Measurements from ENCODE around the gene ID1.
"Not testable (repeated sequence)": the region's sequence is repeated elsewhere in the genome, so short reads cannot be mapped to it uniquely, and the experiment has no call there.

Gene ID1

DNA sequence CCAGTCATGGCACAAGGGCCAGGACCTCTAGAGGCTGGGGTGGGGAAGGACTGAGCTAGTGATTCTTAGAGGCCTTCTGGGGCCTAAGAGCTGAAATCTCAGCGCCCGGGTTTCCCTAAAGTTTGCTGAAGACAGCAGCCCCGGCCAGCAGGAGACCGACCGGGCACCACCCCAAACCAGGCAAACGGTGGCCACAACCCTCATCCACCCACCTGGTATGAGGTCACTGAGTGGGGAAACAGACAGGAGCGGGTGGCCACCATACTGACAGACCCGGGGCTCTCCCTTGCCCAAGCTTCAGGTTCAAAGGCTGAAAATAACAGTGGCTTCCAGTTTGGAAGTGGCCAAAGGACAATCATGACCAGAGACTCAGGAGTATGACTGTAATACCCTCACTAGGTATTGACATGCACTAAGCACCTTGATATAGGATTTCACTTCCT is 35.0 kb upstream of the ID1 start:
- H3K4me1 Mint-ChIP-seq (ENCODE audit: low read depth): peaks cover 36% of the 10 kb centered on the region
- no peak overlapping the region for H3K4me3 Mint-ChIP-seq
- H3K27ac Mint-ChIP-seq: no peak overlapping the region
- H3K27me3 Mint-ChIP-seq: no peaks in the 10 kb centered on the region
- no peaks in the 10 kb centered on the region for H3K9me3 Mint-ChIP-seq
- peaks cover 14% of the 10 kb centered on the region for H3K36me3 Mint-ChIP-seq (ENCODE audit: low read depth)

DNA sequence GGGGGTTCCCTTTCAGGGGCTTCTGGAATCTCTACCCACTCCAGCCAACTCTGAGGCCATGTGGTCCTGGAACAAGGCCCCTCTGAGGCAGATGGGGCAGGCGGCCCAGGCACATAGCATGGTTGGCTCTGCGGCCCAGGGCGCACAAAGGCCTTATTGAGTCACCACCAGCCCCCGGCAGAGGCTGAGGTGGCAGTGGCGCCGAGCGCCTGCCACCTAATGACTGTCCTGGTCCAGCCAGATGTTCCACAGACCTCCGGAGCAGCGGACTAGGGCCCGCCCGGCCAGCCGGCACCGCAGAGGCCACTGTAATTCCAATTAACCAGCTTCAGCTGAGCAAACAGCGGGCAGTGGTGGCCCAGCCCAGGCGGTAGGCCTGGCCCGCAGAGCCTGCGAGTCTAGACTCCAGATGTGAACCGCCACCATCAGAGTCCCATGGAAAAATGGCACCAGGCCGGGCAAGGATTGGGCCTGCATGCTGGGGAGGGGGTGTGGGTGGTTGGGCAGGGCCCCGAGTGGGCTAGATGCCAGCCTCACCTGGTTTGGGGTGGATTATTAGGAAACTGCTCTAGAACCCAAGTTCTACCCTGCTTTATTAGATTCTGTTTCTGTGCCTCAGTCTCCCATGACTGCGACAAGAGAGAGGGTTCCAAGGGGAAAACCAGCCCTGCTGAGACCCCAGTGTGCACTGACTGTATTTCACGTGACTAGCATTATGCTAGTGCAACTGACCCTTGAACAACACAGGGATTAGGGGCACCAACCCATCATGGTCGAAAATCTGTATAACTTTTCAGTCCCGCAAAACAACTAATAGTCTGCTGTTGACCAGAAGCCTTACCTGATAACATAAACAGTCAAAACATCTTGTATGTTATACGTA is 34.1 kb upstream of the ID1 start:
- Mint-ChIP-seq H3K4me3 (no peak overlapping the region), H3K36me3 (ENCODE audit: low read depth) (peaks cover 10% of the 10 kb centered on the region), H3K4me1 (ENCODE audit: low read depth) (peaks cover 29% of the 10 kb centered on the region), H3K27me3 (no peaks in the 10 kb centered on the region), H3K9me3 (no peaks in the 10 kb centered on the region), H3K27ac (peak overlapping the region; percentile 45)

DNA sequence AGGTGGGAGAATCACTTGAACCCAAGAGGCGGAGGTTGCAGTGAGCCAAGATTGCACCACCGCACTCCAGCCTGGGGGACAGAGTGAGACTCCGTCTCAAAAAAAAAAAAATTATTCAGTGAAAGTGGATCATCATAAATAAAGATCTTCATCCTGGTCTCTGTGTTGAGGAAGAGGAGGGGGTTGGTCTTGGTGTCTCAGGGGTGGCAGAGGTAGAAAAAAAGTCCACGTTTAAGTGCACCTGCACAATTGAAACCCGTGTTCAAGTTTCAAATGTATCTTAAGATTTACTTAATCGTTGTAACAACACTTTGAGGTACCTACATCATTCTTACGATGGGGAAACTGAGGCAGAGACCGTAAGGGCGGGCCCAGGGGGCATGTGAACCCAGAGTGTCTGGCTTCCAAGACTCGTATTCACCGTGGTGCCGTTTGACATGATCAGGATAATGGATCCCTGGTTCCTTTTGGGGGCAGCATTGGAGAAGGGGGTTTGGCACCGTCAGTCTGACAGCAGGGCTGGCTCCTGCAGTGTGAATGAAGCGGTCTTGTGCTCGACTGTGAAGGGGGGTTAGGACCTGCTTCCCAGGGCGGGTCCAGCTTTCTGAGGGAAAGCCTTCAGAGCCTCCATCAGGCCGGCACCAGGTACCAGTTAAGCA is 32.9 kb upstream of the ID1 start:
- Mint-ChIP-seq H3K27me3 (no peaks in the 10 kb centered on the region), H3K36me3 (ENCODE audit: low read depth) (peaks cover 9% of the 10 kb centered on the region), H3K9me3 (no peaks in the 10 kb centered on the region), H3K4me3 (peak overlapping the region; percentile 72), H3K27ac (peak overlapping the region; percentile 82), H3K4me1 (ENCODE audit: low read depth) (peaks cover 25% of the 10 kb centered on the region)

DNA sequence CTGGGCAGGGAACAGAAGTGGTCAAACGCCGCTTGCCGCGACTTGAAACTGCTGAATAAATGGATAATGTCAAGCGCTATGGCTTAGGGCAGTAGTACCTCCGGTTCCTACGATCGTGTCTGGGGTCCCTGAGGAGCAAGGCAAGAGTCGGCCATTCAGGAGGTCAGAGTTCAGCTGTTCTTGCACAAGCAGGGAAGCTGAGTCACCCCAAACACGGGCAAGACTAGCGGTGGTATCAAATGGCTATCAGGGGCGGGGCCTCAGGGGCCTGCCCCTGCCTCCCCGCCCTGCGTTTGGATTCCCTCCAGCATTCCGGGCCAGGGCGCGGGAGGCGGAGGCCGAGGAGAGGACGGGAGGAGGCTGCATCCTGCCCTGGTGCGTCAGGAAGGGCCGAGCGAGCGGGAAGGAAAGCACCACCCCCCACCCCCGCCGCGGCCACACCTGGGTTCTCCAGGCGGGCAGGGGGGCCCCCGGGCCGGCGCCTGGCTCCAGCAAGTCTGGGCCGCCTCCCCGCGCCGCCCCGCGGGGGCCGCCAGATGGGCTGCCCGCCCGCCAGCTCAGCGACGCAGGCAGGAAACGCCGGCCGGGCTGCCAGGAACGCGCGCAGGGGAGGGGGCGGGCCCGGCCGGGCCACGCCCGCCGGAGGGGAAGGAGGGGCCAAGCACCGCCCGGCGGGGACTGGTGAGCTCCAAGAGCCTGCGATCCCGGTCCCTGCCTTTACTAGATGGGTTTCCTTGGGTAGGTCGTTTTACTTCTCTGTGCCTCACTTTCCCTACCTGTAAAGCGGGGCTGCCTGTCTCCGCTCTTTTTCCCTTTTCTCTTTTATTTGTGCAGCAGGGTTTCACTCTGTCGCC is 32.2 kb upstream of the ID1 start:
- Mint-ChIP-seq H3K27ac (peak overlapping the region; percentile 85), H3K27me3 (no peaks in the 10 kb centered on the region), H3K36me3 (ENCODE audit: low read depth) (peaks cover 2% of the 10 kb centered on the region), H3K9me3 (no peaks in the 10 kb centered on the region), H3K4me1 (ENCODE audit: low read depth) (peaks cover 27% of the 10 kb centered on the region), H3K4me3 (peak overlapping the region; percentile 85)

DNA sequence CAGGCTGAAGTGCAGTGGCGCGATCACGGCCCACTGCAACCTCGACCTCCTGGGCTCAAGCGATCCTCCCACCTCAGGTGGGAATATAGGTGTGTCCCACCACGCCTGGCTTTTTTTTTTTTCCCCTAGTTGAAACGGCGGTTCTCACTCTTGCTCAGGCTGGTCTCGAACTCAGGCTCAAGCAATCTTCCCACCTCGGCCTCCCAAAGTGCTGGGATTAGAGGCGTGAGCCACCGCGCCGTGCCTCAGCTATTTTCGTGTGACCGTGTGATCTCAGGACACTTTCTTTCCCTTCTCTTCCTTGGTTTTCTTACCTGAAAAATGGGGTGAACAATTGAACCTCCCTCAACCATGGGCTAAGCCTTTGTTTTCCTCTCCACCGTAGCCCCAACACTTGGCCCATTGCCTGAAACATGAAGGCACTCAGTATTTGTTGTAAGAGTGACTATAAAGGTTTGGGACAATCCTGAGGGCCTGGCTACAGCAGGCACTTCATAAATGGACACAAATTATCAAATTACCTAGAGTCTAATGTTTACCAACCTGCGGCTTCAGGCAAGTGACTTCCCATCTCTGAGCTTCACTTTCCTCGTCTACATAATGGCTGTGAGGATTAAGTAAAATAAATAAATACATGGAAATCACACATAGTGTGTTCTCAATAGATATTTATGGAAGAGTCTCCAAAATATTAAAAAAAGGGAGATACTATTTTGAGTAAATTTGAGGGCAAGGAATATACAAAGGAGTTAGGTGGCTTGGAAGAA is 31.4 kb upstream of the ID1 start:
- no peaks in the 10 kb centered on the region for H3K9me3 Mint-ChIP-seq
- H3K27ac Mint-ChIP-seq: peak overlapping the region; percentile 85
- H3K27me3 Mint-ChIP-seq: no peaks in the 10 kb centered on the region
- peak overlapping the region; percentile 85 for H3K4me3 Mint-ChIP-seq
- no peaks in the 10 kb centered on the region for H3K36me3 Mint-ChIP-seq (ENCODE audit: low read depth)
- H3K4me1 Mint-ChIP-seq (ENCODE audit: low read depth): peaks cover 27% of the 10 kb centered on the region

DNA sequence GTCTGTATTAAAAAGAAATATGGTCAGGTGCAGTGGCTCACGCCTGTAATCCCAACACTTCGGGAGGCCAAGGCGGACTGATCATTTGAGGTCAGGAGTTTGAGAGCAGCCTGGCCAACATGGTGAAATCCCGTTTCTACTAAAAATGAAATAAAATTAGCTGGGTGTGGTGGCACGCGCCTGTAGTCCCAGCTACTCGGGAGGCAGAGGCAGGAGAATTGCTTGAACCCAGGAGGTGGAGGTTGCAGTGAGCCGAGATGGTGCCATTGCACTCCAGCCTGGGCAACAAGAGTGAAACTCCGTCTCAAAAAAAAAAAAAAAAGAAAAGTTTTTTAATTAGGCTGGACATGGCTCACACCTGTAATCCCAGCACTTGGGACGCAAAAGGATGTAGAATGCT is 30.1 kb upstream of the ID1 start:
- H3K27ac Mint-ChIP-seq; H3K27me3 Mint-ChIP-seq; H3K36me3 Mint-ChIP-seq (ENCODE audit: low read depth); H3K9me3 Mint-ChIP-seq; H3K4me3 Mint-ChIP-seq: not testable (repeated sequence)
- peaks cover 27% of the 10 kb centered on the region for H3K4me1 Mint-ChIP-seq (ENCODE audit: low read depth)

DNA sequence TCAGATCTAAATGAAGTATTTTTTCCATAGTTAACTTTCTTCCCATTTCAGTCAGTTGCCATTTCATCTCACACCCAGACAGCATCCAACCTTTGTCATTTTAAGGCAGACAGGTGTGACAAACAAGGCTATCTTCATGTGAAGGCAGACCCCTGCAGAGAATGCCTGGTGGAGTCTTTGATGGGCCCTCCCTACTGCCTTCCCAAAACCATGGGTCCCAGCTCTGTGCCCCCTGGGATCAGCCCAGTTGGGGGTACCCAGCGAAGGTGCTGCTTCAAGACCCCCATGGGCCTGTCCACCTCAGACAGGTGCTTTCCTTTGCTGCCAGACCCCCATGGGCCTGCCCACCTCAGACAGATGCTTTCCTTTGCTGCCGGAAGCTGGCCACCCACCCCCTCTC is 28.3 kb upstream of the ID1 start:
- H3K36me3 Mint-ChIP-seq (ENCODE audit: low read depth): no peaks in the 10 kb centered on the region
- H3K4me3 Mint-ChIP-seq: no peak overlapping the region
- H3K27ac Mint-ChIP-seq: no peak overlapping the region
- H3K27me3 Mint-ChIP-seq: no peaks in the 10 kb centered on the region
- no peaks in the 10 kb centered on the region for H3K9me3 Mint-ChIP-seq
- H3K4me1 Mint-ChIP-seq (ENCODE audit: low read depth): peaks cover 27% of the 10 kb centered on the region

DNA sequence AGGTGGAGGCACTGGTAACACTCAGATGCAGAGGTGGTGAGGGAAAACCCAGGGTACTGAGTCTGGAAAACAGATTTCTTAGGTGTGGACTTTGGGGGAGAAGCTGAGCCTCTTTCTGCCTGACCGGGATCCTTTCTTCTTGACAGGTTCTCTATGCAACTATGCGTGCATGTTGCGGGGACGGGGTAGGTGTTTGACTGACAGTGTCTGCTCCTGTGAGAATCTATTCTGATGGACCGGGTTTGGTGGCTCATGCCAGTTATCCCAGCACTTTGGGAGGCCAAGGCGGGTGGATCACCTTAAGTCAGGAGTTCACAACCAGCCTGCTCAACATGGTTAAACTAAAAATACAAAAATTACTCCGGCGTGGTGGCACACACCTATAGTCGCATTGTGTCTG is 27.9 kb upstream of the ID1 start:
- Mint-ChIP-seq H3K9me3 (no peaks in the 10 kb centered on the region), H3K27me3 (no peaks in the 10 kb centered on the region), H3K27ac (no peak overlapping the region), H3K4me1 (ENCODE audit: low read depth) (peaks cover 23% of the 10 kb centered on the region), H3K4me3 (no peak overlapping the region), H3K36me3 (ENCODE audit: low read depth) (no peaks in the 10 kb centered on the region)

DNA sequence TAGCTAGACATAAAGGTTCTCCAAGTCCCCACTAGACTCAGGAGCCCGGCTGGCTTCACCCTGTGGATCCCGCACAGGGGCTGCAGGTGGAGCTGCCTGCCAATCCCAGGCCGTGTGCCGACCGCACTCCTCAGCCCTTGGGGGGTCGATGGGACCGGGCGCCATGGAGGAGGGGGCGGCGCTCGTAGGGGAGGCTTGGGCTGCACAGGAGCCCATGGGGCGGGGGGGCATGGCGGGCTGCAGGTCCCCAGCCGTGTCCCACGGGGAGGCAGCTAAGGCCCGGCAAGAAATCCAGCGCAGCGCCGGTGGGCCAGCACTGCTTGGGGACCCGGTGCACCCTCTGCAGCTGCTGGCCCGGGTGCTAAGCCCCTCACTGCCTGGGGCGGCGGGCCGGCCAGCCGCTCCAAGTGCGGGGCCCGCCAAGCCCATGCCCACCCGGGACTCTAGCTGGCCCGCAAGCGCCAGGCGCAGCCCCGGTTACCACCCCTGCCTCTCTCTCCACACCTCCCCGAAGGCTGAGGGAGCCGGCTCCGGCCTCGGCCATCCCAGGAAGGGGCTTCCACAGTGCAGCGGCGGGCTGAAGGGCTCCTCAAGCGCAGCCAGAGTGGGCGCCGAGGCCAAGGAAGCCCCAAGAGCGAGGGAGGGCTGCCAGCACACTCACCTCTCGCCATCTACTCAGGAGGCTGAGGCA is 26.5 kb upstream of the ID1 start:
- H3K9me3 Mint-ChIP-seq: no peaks in the 10 kb centered on the region
- H3K4me1 Mint-ChIP-seq (ENCODE audit: low read depth): peaks cover 13% of the 10 kb centered on the region
- no peak overlapping the region for H3K27ac Mint-ChIP-seq
- H3K36me3 Mint-ChIP-seq (ENCODE audit: low read depth): no peaks in the 10 kb centered on the region
- H3K4me3 Mint-ChIP-seq: no peak overlapping the region
- H3K27me3 Mint-ChIP-seq: no peaks in the 10 kb centered on the region

DNA sequence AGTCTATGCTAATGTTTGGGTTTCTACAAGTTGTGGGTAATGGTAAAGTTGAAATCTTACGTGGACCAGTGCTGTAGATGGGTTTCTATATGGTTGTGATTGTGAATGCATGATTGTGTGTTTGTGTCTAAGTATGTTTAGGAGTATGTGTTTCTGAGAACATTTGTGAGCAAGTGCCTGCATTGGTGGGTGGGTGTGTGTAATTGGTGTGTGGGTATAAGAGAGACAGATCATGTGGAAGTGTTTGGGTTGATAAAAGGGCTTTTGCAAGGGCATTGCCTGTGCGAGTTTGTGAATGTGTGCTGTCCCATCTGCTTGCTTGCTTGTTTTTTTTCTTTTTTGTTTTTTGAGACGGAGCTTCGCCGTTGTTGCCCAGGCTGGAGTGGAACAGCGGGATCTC is 25.8 kb upstream of the ID1 start:
- Mint-ChIP-seq H3K4me1 (ENCODE audit: low read depth) (peaks cover 6% of the 10 kb centered on the region), H3K4me3 (no peak overlapping the region), H3K9me3 (no peaks in the 10 kb centered on the region), H3K27ac (no peak overlapping the region), H3K27me3 (no peaks in the 10 kb centered on the region), H3K36me3 (ENCODE audit: low read depth) (no peaks in the 10 kb centered on the region)

DNA sequence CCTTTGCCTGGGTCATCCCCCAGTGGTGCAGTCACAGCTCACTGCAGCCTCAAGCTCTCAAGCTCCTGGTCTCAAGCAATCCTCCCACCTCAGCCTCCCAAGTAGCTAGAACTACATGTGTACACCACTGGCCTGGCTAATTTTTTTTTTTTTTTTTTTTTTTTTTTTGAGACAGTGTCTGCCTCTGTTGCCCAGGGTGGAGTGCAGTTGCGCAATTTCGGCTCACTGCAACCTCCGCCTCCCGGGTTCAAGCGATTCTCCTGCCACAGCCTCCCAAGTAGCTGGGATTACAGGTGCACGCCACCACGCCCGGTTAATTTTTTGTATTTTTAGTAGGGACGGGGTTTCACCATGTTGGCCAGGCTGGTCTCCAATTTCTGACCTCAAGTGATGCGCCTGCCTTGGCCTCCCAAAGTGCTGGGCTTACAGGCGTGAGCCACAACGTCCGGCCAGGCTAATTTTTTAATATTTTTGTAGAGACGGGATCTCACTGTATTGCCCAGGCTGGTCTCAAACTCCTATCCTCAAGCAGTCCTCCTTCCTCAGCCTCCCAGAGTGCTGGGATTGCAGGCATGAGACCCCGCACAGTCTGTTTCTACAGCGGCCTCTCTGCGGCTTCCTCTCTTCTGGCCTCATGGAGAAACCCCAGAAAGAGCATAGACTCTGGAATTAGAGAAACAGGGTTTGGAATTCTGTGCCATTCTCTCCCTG is 25.0 kb upstream of the ID1 start:
- H3K27me3 Mint-ChIP-seq; H3K4me3 Mint-ChIP-seq; H3K4me1 Mint-ChIP-seq (ENCODE audit: low read depth); H3K36me3 Mint-ChIP-seq (ENCODE audit: low read depth); H3K9me3 Mint-ChIP-seq; H3K27ac Mint-ChIP-seq: not testable (repeated sequence)

DNA sequence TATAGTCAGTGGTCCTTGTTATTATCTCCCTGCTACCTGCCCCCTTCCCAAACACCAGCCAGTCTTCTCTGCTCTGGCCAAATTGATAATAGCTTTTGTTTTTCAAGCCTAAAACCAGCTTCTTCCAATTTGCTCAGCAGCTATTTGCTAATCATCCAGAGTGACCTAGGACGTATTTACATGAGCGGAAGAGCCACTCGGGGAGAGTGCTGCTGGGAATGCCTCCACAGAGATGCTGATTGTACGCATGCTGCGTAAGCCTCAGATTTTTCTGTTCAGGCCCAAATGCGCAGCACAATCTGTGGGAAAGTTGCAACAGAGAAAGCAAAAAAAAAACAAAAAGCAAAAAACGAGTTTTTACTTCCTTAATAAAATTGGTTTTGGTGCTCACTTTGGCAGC is 24.4 kb upstream of the ID1 start:
- peaks cover 6% of the 10 kb centered on the region for H3K4me1 Mint-ChIP-seq (ENCODE audit: low read depth)
- no peaks in the 10 kb centered on the region for H3K36me3 Mint-ChIP-seq (ENCODE audit: low read depth)
- H3K27me3 Mint-ChIP-seq: peaks cover 5% of the 10 kb centered on the region
- H3K9me3 Mint-ChIP-seq: no peaks in the 10 kb centered on the region
- H3K27ac Mint-ChIP-seq: no peak overlapping the region
- no peak overlapping the region for H3K4me3 Mint-ChIP-seq

DNA sequence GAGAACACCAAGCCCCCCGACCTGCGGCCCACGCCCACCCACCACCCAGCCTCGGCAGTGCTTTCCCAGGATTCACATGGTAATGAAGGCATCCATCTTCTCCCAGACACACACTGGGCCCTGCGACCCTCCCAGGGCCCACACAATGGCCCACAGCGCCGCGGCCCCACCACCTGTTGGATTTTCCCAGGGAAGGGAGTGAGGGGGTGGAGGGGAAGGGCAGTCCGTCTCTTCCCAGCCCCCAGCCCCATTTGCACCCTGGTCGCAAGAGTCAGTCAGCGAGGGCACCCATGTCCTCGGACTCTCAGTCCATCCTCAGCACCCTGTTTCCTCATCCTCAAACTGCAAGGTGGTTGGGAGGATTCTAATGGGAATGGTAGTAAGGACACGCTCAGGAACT is 23.7 kb upstream of the ID1 start:
- Mint-ChIP-seq H3K27me3 (peaks cover 7% of the 10 kb centered on the region), H3K36me3 (ENCODE audit: low read depth) (no peaks in the 10 kb centered on the region), H3K27ac (no peak overlapping the region), H3K9me3 (no peaks in the 10 kb centered on the region), H3K4me1 (ENCODE audit: low read depth) (peaks cover 6% of the 10 kb centered on the region), H3K4me3 (no peak overlapping the region)
